A673 (cell line): Measurements from ENCODE around the gene ENOX1.

Experiments used
- EZH2 ChIP-seq: fragments of 200-600 bp; sonication (generic); IDR thresholded peaks from 2 replicates; pipeline ENCODE4 v1.6.1; 2017; ENCODE audit warnings: borderline replicate concordance, low read depth, mild to moderate bottlenecking, mixed read lengths, antibody characterized with exemption, low read length; ENCODE audit not compliant: poor library complexity, severe bottlenecking
- TF ChIP-seq, protein P1 (sequence below): fragments of 300-800, 200-600 bp; sonication (generic); conservative IDR thresholded peaks from 2 replicates; pipeline ENCODE4 v1.5.1; 2017; ENCODE audit warnings: low read depth, mild to moderate bottlenecking, antibody characterized with exemption, low read length, moderate library complexity, mixed read lengths

DNA sequence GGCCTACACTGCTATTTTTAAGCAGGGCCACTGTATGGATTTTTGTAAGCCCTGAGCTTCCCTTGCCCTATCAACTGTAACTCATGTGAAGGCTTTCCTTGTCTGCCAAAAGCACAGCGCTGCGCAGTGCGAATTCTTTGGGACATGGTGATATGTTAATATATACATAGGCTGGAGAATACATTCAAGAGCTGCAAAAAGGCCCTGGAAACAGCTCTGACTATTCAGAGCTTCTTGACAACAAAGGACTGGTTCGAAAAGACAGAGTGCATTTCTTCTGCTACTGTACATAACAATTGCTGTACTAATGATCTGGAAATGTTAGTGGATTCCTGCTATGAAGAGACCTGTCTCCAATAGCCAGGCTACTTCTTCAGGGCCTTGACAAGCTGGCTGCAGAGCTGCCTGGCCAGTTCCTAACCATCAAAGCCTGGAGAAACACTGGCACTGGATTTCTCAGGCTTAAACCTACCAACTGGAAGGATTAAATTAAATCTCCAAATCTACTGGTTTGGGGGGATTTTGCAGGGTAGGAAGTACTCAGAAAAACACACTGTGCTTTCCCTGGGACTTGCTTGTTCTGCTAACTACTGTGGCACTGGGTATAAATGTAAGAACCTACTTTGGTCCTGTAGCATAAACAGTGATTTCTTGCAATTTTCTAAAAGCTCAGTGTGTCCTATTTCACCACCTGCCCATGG is 516.5 kb downstream of the ENOX1 start:
- TF ChIP-seq, protein P1, sequence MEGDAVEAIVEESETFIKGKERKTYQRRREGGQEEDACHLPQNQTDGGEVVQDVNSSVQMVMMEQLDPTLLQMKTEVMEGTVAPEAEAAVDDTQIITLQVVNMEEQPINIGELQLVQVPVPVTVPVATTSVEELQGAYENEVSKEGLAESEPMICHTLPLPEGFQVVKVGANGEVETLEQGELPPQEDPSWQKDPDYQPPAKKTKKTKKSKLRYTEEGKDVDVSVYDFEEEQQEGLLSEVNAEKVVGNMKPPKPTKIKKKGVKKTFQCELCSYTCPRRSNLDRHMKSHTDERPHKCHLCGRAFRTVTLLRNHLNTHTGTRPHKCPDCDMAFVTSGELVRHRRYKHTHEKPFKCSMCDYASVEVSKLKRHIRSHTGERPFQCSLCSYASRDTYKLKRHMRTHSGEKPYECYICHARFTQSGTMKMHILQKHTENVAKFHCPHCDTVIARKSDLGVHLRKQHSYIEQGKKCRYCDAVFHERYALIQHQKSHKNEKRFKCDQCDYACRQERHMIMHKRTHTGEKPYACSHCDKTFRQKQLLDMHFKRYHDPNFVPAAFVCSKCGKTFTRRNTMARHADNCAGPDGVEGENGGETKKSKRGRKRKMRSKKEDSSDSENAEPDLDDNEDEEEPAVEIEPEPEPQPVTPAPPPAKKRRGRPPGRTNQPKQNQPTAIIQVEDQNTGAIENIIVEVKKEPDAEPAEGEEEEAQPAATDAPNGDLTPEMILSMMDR = no peak
- TF ChIP-seq EZH2 = no peak
